SJCRH30 (cell line): Measurements from ENCODE around the gene APOBEC4. TPM values are rescaled to one million over a fixed set of nuclear protein-coding genes. Genes with fewer than 3 reads are reported as not detected.
A peak's percentile ranks its signal among the peaks of the same experiment; 100 is the strongest.
"Not testable (repeated sequence)": the region's sequence is repeated elsewhere in the genome, so short reads cannot be mapped to it uniquely, and the experiment has no call there.

ENCODE experiments used
- DNase-seq, 2 experiments: peaks; one replicate each; pipeline ENCODE4 v3.0.0-alpha.2; 2015 to 2020
- H3K27ac ChIP-seq: fragments of 250-450 bp; sonication (Bioruptor Pico); 2 replicates; pipeline ENCODE4 v1.5.1; 2020; ENCODE audit warnings: mild to moderate bottlenecking, moderate library complexity
- H3K27me3 ChIP-seq: fragments of 250-450 bp; sonication (Bioruptor Pico); 2 replicates; pipeline ENCODE4 v1.5.1; 2020; ENCODE audit warnings: mild to moderate bottlenecking, moderate library complexity
- H3K36me3 ChIP-seq: fragments of 250-450 bp; sonication (Bioruptor Pico); 2 replicates; pipeline ENCODE4 v1.5.1; 2020; ENCODE audit warnings: mild to moderate bottlenecking, moderate library complexity
- H3K4me1 ChIP-seq: fragments of 250-450 bp; sonication (Bioruptor Pico); 2 replicates; pipeline ENCODE4 v1.5.1; 2020; ENCODE audit warnings: mild to moderate bottlenecking, moderate library complexity
- H3K4me3 ChIP-seq: fragments of 250-450 bp; sonication (Bioruptor Pico); 2 replicates; pipeline ENCODE4 v1.5.1; 2020; ENCODE audit warnings: mild to moderate bottlenecking, moderate library complexity
- H3K9me3 ChIP-seq: fragments of 250-450 bp; sonication (Bioruptor Pico); replicated peaks from 2 replicates; pipeline ENCODE4 v1.5.1; 2020; ENCODE audit warnings: mild to moderate bottlenecking, moderate library complexity
- total RNA-seq: library from RNA; depleted of rRNA; stranded (reverse); fragments of >200 nt; shearing (Covaris generic); gene quantifications from 2 replicates; pipeline ENCODE4 v1.2.3, GENCODE V29; 2014

Gene APOBEC4
- total RNA-seq, 1 experiment from 2014 or later, result not detected

GRCh38 chr1:183633676-183634343 is 19.3 kb downstream of the APOBEC4 start:
- H3K9me3 ChIP-seq, result no peaks in the 10 kb centered on the region
- peak; percentile 27 to 60 for DNase-seq
- peaks cover 5% of the 10 kb centered on the region; the same call in 1 of the 2 replicates for H3K4me1 ChIP-seq
- H3K27me3 ChIP-seq, result no peaks in the 10 kb centered on the region
- H3K27ac ChIP-seq, result no peak overlapping the region
- peak overlapping the region; percentile 64 for H3K4me3 ChIP-seq
- H3K36me3 ChIP-seq, result peaks cover 12% of the 10 kb centered on the region

DNA sequence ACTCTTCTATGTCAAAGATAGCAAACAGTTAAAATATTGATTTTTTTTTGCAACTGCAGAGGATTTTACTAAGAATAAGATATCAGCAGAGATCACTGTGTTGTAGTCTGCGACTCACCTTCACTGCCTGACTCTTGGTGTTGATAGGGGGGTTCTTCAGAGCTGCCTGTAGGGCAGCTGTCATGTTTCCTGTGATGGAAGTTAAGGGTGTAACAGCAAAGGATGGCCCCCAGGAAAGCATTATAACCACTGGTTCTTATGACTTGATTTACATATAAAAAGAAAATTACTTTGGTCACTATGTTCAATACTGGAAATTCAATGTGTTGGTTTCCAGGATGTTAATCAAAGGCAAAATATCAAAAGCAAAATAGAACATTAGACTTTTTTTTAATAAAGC is 20.2 kb downstream of the APOBEC4 start:
- Histone ChIP-seq H3K36me3 (peaks cover 17% of the 10 kb centered on the region), H3K9me3 (no peaks in the 10 kb centered on the region), H3K4me3 (no peak overlapping the region), H3K4me1 (peaks cover 5% of the 10 kb centered on the region; the same call in 1 of the 2 replicates), H3K27me3 (no peaks in the 10 kb centered on the region), H3K27ac (no peak overlapping the region)
- DNase-seq, result no peak

DNA sequence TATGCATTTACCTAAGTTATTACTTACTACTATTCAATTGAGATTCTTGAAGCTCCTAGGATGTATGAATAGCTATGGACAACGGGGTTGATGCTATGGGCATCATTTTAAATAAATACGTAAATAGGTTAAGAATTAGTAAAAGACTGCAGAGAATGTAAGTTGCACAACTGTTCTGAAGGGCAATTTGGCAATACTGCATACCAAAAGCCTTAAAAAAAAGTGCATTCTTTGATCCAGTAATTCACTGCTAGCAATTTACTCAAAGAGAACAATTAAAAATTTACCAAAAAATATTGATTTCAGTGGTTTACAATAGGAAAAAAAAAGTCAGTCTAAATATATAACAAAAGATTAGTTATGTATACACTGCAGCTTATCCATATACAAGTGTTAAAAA is 21.0 kb downstream of the APOBEC4 start:
- H3K4me1 ChIP-seq, result peaks cover 5% of the 10 kb centered on the region; the same call in 1 of the 2 replicates
- H3K36me3 ChIP-seq, result peaks cover 21% of the 10 kb centered on the region
- no peak overlapping the region for H3K27ac ChIP-seq
- no peak for DNase-seq
- no peaks in the 10 kb centered on the region for H3K9me3 ChIP-seq
- no peaks in the 10 kb centered on the region for H3K27me3 ChIP-seq
- no peak overlapping the region for H3K4me3 ChIP-seq

GRCh38 chr1:183630748-183631147 is 22.4 kb downstream of the APOBEC4 start:
- Histone ChIP-seq H3K36me3 (peaks cover 21% of the 10 kb centered on the region), H3K9me3 (no peaks in the 10 kb centered on the region), H3K27me3 (no peaks in the 10 kb centered on the region), H3K27ac (no peak overlapping the region), H3K4me3 (no peak overlapping the region), H3K4me1 (peaks cover 5% of the 10 kb centered on the region; the same call in 1 of the 2 replicates)
- no peak for DNase-seq

- H3K27ac ChIP-seq, result no peak overlapping the region
- no peak for DNase-seq
- no peak overlapping the region for H3K4me3 ChIP-seq
- H3K4me1 ChIP-seq, result no peaks in the 10 kb centered on the region; the same call in 1 of the 2 replicates
- H3K36me3 ChIP-seq, result peaks cover 21% of the 10 kb centered on the region
- H3K9me3 ChIP-seq, result no peaks in the 10 kb centered on the region
- no peaks in the 10 kb centered on the region for H3K27me3 ChIP-seq
Observed at GRCh38 chr1:183628537-183628936, 24.6 kb downstream of the APOBEC4 start.

GRCh38 chr1:183626236-183626635 is 26.9 kb downstream of the APOBEC4 start:
- H3K4me1 ChIP-seq, H3K27ac ChIP-seq, H3K4me3 ChIP-seq, DNase-seq, H3K9me3 ChIP-seq, H3K27me3 ChIP-seq: not testable (repeated sequence)
- peaks cover 19% of the 10 kb centered on the region for H3K36me3 ChIP-seq

DNA sequence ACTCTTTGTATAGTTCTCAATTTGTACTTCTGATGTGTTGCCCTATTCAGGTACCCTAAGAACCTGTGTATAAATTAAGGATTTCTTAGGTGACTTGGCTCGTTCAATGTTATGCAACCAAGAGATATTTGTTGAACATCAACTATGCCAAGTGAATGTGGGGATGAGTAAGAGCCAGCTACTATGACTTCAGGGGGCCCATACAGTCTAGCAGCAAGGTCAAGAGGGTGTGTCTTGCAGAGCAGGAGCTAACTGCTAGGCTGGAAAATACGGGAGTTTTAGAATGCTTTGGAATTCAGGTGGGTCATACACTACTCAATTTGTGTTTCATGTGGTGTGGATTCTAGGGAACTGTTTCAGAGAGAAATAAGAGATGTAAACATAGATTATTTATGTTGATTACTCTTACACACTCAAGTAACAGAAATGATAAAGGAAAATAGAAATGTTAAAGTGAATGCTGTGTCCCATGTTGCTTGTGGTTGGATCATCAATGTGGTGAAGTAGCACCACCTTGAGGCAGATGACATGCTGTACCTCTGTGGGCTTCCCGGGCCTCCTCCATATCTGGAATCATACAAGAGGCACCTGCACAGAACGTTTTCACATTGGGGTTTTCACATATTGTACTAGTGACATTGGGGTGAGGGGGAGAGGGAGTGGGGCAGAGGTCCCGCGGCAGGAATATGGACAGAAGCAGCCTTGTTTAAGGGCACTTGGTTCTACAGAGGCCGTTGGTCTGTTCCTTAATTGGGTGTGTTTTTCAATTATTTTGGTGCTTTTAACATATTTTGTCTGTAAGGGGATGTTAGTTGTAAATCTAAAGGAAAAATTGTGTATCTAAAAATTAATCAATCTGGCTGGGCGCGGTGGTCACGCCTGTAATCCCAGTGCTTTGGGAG is 30.0 kb downstream of the APOBEC4 start:
- DNase-seq, result peak; percentile 40 to 72
- peaks cover 4% of the 10 kb centered on the region; the same call in 1 of the 2 replicates for H3K36me3 ChIP-seq
- H3K4me3 ChIP-seq, result no peak overlapping the region
- no peaks in the 10 kb centered on the region for H3K27me3 ChIP-seq
- H3K4me1 ChIP-seq, result no peaks in the 10 kb centered on the region
- no peaks in the 10 kb centered on the region for H3K9me3 ChIP-seq
- H3K27ac ChIP-seq, result no peak overlapping the region

DNA sequence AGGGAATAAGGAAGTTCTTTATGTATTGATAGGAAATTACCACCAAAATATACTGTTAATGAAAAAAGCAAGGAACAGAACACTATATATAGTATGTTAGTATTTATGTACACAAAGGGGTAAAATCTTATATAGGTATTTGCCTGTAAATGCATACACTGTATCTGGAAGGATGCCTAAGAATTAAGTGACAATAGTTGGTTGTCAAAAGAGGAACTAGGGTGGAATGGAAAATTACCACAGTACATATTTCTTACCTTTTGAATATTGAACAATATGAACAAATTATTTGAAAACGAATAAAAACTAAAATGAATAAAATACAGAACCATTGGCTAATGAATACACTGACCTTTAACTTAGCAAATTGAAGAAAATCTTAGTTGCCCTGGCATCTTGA is 31.1 kb downstream of the APOBEC4 start:
- DNase-seq, result no peak

GRCh38 chr1:183620311-183620710 is 32.8 kb downstream of the APOBEC4 start:
- Histone ChIP-seq H3K27ac (no peak overlapping the region), H3K36me3 (no peaks in the 10 kb centered on the region), H3K9me3 (no peaks in the 10 kb centered on the region), H3K4me1 (no peaks in the 10 kb centered on the region), H3K4me3 (no peak overlapping the region), H3K27me3 (no peaks in the 10 kb centered on the region)
- no peak for DNase-seq

More for the DNA sequence above, 31.1 kb downstream of the APOBEC4 start:
- Histone ChIP-seq H3K27ac (no peak overlapping the region), H3K9me3 (no peaks in the 10 kb centered on the region), H3K4me3 (no peak overlapping the region), H3K36me3 (no peaks in the 10 kb centered on the region), H3K4me1 (no peaks in the 10 kb centered on the region), H3K27me3 (no peaks in the 10 kb centered on the region)

DNA sequence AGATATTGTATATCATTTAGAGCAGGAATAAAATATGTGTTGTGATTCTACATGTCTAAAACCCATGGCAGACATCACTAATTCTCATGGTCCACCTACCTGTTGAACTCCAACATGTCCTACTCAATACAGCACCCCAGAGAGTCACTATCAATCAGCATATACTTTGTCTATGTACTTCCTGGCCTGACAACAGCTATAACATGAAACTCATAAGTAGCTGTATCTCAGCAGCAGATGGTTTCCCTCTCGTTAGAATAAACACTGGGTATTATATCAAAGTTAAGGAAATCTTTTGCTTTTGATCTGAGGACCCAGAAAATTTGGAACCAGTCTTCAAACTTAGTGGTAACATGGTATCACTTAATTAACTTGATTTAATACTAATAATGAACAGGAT is 33.3 kb downstream of the APOBEC4 start:
- H3K4me1 ChIP-seq, result no peaks in the 10 kb centered on the region
- no peaks in the 10 kb centered on the region for H3K27me3 ChIP-seq
- H3K9me3 ChIP-seq, result no peaks in the 10 kb centered on the region
- no peak for DNase-seq
- H3K36me3 ChIP-seq, result no peaks in the 10 kb centered on the region
- H3K4me3 ChIP-seq, result no peak overlapping the region
- no peak overlapping the region for H3K27ac ChIP-seq

GRCh38 chr1:183618202-183618601 is 34.9 kb downstream of the APOBEC4 start:
- not testable (repeated sequence) for H3K27ac ChIP-seq, H3K27me3 ChIP-seq, H3K4me1 ChIP-seq, H3K9me3 ChIP-seq, DNase-seq, H3K36me3 ChIP-seq, H3K4me3 ChIP-seq

DNA sequence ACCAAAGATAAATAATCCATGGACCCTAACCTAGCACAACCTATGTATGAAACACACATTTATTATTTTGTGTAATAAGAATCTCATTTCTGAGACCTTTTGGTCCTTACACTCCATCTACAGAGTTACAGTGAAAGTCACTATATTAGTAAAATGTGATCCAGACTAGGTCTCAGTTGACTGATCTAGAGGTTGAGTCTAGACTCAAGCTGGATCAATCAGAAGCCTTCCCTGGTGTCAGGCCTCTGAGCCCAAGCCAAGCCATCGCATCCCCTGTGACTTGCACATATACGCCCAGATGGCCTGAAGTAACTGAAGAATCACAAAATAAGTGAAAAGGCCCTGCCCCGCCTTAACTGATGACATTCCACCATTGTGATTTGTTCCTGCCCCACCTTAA is 40.1 kb downstream of the APOBEC4 start:
- DNase-seq, H3K27ac ChIP-seq, H3K27me3 ChIP-seq, H3K4me1 ChIP-seq, H3K36me3 ChIP-seq, H3K4me3 ChIP-seq, H3K9me3 ChIP-seq: not testable (repeated sequence)

- Histone ChIP-seq H3K27me3 (no peaks in the 10 kb centered on the region), H3K36me3 (no peaks in the 10 kb centered on the region), H3K9me3 (no peaks in the 10 kb centered on the region), H3K4me3 (no peak overlapping the region), H3K27ac (no peak overlapping the region), H3K4me1 (no peaks in the 10 kb centered on the region)
- DNase-seq, result no peak
Observed at GRCh38 chr1:183612407-183612806, 40.7 kb downstream of the APOBEC4 start.

DNA sequence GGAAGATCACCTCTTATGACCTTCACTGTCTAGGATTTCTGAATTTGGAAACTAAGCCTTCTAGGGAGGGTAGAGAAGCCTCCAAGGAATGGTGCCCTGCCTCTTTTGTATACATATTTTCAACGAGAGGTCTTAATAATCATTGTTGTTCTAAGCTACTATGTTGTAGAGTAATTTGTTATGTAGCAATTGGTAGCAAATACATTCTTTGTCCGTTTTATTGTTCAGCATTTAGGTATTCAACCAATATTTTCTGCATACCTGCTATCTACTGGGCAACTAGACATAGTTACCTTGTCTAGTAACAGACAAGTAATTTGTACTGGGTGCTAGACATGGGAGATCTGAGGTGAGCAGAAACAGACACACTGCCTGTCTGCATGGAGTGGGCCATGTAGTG is 42.1 kb downstream of the APOBEC4 start:
- Histone ChIP-seq H3K4me1 (no peaks in the 10 kb centered on the region), H3K9me3 (no peaks in the 10 kb centered on the region), H3K4me3 (no peak overlapping the region), H3K27me3 (no peaks in the 10 kb centered on the region), H3K27ac (no peak overlapping the region), H3K36me3 (no peaks in the 10 kb centered on the region)
- DNase-seq, result no peak

DNA sequence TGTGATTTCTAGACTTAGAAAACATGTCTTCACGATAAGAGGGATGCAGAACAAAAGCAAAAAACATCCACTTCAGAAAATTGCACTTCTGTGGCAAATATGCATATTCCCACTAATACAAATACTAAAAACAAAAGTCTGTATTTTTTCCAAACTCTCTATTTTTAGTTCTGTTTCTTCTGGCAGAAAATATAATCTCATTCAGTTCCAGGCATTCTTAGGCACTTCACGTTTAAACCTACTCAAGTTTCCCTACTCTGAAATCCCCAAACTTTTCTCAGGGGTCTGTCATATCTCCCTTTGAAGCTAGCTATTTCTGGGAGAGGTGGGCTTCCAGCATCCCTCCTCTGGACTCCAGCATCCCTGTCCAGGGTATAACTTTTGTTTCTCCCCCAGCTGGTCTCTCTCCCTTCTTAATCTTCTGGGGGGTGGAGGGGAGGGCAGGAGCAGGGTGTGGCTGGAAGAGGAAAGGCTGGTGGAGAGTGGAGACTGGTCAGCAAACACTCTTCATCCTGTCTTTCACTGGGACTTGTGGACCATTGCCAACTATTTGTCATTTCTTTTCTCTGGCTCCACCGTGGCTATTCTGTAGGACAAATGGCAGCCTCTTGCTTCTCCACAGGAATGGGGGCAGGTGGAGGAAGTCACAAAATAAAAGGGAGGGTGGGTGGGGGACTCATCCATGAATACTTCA is 43.2 kb downstream of the APOBEC4 start:
- Histone ChIP-seq H3K4me3 (no peak overlapping the region), H3K27ac (no peak overlapping the region)

More for the DNA sequence above, 43.2 kb downstream of the APOBEC4 start:
- peak in 1 of 2 experiments; percentile 6 for DNase-seq
- Histone ChIP-seq H3K4me1 (no peaks in the 10 kb centered on the region), H3K9me3 (no peaks in the 10 kb centered on the region), H3K36me3 (no peaks in the 10 kb centered on the region), H3K27me3 (no peaks in the 10 kb centered on the region)
